Kidney epithelial cell (primary cell): ENCODE data around the gene UBE2G2. TPM values are rescaled to one million over a fixed set of nuclear protein-coding genes. Genes with fewer than 3 reads are reported as not detected.

Experiments
- DNase-seq: peaks from one replicate; pipeline ENCODE4 v3.0.0-alpha.2; 2010; ENCODE audit warnings: low read depth
- H3K27me3 ChIP-seq: 2 replicates; pipeline ENCODE4 v1.6.0; 2011; ENCODE audit warnings: low read length; ENCODE audit not compliant: control insufficient read depth, insufficient read depth
- H3K36me3 ChIP-seq: 2 replicates; pipeline ENCODE4 v1.5.1; 2011; ENCODE audit warnings: low read length; ENCODE audit not compliant: control insufficient read depth, insufficient read depth
- H3K4me3 ChIP-seq: 2 replicates; pipeline ENCODE4 v1.5.1; 2011; ENCODE audit warnings: low read depth, mild to moderate bottlenecking, control low read depth, low read length
- CTCF ChIP-seq: IDR thresholded peaks from 2 replicates; pipeline ENCODE4 v1.5.1; 2011; ENCODE audit warnings: mild to moderate bottlenecking, moderate library complexity, low read length, control low read depth, inconsistent platforms; ENCODE audit not compliant: insufficient read depth, poor library complexity, severe bottlenecking
- total RNA-seq: library from RNA; depleted of rRNA; stranded (reverse); fragments of >200 nt; gene quantifications from 2 replicates; pipeline ENCODE4 v1.2.3, GENCODE V29; 2015

The UBE2G2 gene
- total RNA-seq, 1 donor from 2014 or later: 40.6 TPM

DNA sequence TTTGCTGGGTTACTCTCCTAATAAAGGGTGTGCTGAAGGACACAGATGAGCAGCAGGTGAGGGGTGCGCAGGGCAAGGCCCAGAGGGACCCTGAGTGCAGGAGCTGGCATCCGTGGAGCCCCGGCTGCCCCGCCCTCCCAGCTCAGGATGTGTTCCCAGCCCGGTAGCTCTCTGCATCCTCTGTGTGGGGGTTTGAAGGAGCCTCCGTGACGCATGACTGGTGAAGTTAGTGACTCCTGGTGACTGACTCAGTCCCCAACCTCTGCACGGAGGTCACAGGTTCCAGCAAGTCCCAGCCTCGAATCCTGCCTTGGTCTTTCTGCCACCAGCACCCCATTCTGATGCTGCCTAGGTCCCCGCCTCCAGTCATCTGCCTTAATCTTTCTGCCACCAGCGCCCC is 68.7 kb downstream of the UBE2G2 start:
- Histone ChIP-seq H3K4me3 (no peak overlapping the region), H3K27me3 (no peaks in the 10 kb centered on the region), H3K36me3 (no peaks in the 10 kb centered on the region)
- DNase-seq: no peak
- TF ChIP-seq CTCF: no peak

DNA sequence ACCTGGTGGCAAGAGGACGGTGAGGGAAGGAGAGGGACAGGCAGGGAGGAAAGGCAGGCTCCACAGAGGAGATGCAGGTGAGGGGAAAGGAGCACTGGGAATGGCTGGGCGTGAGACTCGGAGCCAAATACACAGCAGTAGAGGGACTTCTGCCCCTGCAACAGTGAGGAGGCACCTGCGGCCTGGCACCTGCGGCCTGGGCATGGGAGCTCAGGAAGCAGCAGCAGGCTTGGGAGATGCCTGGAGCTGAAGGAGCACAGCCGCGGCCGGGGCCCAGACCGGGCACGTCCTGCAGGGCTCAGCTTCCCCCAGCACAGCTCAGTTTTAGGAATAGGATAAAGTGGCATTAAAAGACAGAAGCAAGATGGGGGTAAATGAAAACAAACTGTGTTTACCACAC is 69.4 kb downstream of the UBE2G2 start:
- DNase-seq: no peak
- Histone ChIP-seq H3K4me3 (no peak overlapping the region), H3K27me3 (no peaks in the 10 kb centered on the region), H3K36me3 (no peaks in the 10 kb centered on the region)
- TF ChIP-seq CTCF: no peak

DNA sequence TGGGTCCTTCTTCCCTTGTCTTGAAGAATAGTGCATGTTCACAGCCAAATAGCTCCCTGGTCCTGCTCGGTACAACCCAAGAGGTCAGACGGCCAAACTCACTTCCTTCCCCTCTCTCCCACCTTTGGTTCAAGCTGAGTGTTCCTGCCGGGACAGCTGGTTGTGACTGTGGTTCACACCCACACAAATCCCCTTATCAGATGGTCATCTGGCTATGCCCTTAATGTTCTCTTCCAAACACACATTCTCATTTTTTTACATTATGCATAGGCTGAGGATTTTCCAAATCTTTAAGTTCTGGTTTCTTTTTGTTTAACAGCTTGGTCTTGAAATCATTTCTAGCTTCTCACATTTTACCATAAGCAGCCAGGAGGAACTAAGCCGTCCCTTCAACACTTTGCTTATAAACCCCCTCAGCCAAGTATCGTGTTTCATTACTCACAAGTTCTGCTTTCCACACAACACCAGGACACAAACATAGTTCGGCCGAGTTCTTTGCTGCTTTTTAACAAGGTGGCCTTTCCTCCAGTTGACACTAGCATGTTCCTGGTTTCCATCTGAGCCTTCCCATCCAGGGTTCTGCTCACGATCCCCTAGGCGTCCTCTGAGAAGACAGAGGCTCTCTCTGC is 70.6 kb downstream of the UBE2G2 start:
- H3K36me3 ChIP-seq: no peaks in the 10 kb centered on the region
- H3K27me3 ChIP-seq: no peaks in the 10 kb centered on the region
- H3K4me3 ChIP-seq: no peak overlapping the region
- TF ChIP-seq CTCF: no peak
- no peak for DNase-seq

GRCh38 chr21:44730028-44730395 is 71.6 kb downstream of the UBE2G2 start:
- Histone ChIP-seq H3K4me3 (no peak overlapping the region), H3K36me3 (no peaks in the 10 kb centered on the region), H3K27me3 (peaks cover 7% of the 10 kb centered on the region)
- TF ChIP-seq CTCF: no peak
- no peak for DNase-seq

DNA sequence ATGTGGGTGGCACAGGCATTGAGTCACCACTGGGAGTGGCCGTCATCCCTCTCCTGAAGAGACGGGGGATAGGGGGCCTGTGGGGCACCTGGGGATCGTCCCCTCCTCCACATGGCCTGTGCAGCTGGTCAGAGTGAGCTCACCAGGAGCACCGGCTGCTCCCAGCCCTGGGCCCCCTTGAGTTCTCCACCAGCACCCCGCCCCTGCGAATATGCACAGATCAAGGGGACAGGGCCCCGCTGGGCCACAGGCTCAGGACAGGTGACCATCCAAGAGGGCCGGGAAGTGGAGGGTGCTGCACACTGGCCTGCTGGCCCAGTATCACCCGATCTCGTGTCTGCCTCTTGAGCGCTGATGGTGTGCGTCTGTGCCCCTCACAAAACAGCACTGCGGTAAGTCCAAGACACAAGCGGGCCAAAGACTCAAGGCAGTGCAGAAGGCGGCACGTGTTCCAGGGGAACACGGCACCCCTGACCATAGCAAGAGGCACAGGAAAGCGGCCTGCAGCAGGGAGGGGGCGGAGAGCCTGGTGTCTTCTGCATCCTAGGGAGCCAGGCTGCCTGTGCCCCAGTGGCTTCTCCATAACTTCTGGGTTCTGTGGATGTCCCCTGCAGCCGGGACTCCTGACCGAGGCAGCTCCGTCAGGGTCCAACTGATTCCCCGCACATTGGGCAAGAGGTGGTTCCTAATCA is 72.1 kb downstream of the UBE2G2 start:
- no peak for TF ChIP-seq CTCF
- no peak for DNase-seq
- Histone ChIP-seq H3K36me3 (no peaks in the 10 kb centered on the region), H3K4me3 (no peak overlapping the region), H3K27me3 (peaks cover 10% of the 10 kb centered on the region)

DNA sequence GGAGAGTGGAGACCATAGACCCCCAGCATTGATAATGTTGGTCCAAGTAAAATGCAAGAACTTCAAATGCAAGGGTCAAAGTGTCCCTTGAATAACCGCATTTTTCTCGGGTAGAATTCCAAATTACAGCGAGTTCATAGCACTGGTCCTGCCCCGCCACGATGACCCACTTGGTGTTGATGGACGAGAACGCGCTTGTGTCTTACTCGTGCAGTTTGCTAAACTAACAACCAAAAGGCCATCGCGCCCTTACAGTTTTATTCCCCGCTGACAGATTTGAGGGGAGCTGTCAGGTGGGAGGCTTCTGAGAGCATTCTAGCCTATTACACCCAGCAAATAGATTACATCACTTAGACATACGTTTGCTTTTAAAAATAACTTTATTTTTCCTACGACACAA is 72.9 kb downstream of the UBE2G2 start:
- H3K36me3 ChIP-seq: no peaks in the 10 kb centered on the region
- no peak for TF ChIP-seq CTCF
- no peak for DNase-seq
- no peak overlapping the region for H3K4me3 ChIP-seq
- H3K27me3 ChIP-seq: peaks cover 16% of the 10 kb centered on the region
